ENCODE data around the gene NELFB.

GRCh38 chr9:137281345-137282116 is 26.4 kb downstream of the NELFB start:
- TF ChIP-seq, protein P1, sequence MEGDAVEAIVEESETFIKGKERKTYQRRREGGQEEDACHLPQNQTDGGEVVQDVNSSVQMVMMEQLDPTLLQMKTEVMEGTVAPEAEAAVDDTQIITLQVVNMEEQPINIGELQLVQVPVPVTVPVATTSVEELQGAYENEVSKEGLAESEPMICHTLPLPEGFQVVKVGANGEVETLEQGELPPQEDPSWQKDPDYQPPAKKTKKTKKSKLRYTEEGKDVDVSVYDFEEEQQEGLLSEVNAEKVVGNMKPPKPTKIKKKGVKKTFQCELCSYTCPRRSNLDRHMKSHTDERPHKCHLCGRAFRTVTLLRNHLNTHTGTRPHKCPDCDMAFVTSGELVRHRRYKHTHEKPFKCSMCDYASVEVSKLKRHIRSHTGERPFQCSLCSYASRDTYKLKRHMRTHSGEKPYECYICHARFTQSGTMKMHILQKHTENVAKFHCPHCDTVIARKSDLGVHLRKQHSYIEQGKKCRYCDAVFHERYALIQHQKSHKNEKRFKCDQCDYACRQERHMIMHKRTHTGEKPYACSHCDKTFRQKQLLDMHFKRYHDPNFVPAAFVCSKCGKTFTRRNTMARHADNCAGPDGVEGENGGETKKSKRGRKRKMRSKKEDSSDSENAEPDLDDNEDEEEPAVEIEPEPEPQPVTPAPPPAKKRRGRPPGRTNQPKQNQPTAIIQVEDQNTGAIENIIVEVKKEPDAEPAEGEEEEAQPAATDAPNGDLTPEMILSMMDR (IDR thresholded peaks at IDR 0.05; ENCODE audit: low read depth, low read length): no peak
- TF ChIP-seq EZH2phosphoT487 (IDR thresholded peaks at IDR 0.05; ENCODE audit: low read depth): no peak

All from OCI-LY3 (cell line).